HepG2 (cell line): ENCODE measurements around the gene CYB561. TPM values are rescaled to one million over a fixed set of nuclear protein-coding genes. Genes with fewer than 3 reads are reported as not detected.

Source experiments
- ATAC-seq: fragments of 200-7000 bp; cut with Tn5 transposase; 3 replicates; pipeline ENCODE4 v1.9.1; 2020; ENCODE audit warnings: mild to moderate bottlenecking, moderate library complexity
- BruUV-seq: library from RNA; stranded (reverse); fragments of 400-500 nt; replicated peaks from 2 replicates; lab custom pipeline; 2021; lab: Mats Ljungman, UMichigan
- CTCF ChIA-PET: fragments of 300-600 bp; formaldehyde crosslinking; extraction: SDS; loops from one replicate; lab custom pipeline; 2021; ENCODE audit warnings: low total read pairs, inconsistent platforms, low intra/inter-chr PET ratio; lab: Yijun Ruan, JAX
- POLR2A ChIA-PET: fragments of 350-600 bp; sonication (Branson Sonifier 250); formaldehyde crosslinking; loops from one replicate; lab custom pipeline; 2020; ENCODE audit warnings: antibody characterized with exemption, inconsistent platforms; lab: Yijun Ruan, JAX
- DNase-seq: peaks from one replicate; pipeline ENCODE4 v3.0.0-alpha.2; 2015; ENCODE audit warnings: low spot score
- FAIRE-seq: peaks from 3 replicates; lab custom pipeline; 2011; peaks lifted over from hg19 to GRCh38; lab: Jason Lieb, UNC
- H2AFZ ChIP-seq: one replicate; pipeline ENCODE4 v1.6.1; 2011; ENCODE audit warnings: low read length, inconsistent platforms
- H3K27ac ChIP-seq: fragments of 300-600 bp; 3 replicates; pipeline ENCODE4 v1.8.0; 2011; ENCODE audit warnings: mixed run types, mild to moderate bottlenecking, mixed read lengths, low read length, inconsistent platforms; ENCODE audit not compliant: insufficient read depth; ENCODE audit errors: extremely low read length
- H3K27me3 ChIP-seq, 2 experiments: fragments of 200-600 bp in 1 of 2; 2 replicates in 1 of 2; 3 replicates in 1 of 2; pipeline versions ENCODE4 v1.6.0 to v1.8.0; 2011; ENCODE audit warnings: low read length in 2 of 2, mild to moderate bottlenecking in 2 of 2, moderate library complexity in 2 of 2, inconsistent platforms in 1 of 2; ENCODE audit not compliant: insufficient read depth in 2 of 2, control insufficient read depth in 1 of 2
- H3K36me3 ChIP-seq, 2 experiments: fragments of 200-600 bp in 1 of 2; replicated peaks in 1 of 2; 2 replicates in 1 of 2; 3 replicates in 1 of 2; pipeline versions ENCODE4 v1.5.1 to v1.8.0; 2011; ENCODE audit warnings: low read length in 2 of 2, inconsistent platforms in 1 of 2; ENCODE audit not compliant: insufficient read depth in 2 of 2, control insufficient read depth in 1 of 2
- H3K4me1 ChIP-seq: 2 replicates; pipeline ENCODE4 v1.5.1; 2012; ENCODE audit warnings: low read length, inconsistent platforms; ENCODE audit not compliant: insufficient read depth
- H3K4me2 ChIP-seq: 2 replicates; pipeline ENCODE4 v1.6.0; 2011; ENCODE audit warnings: low read depth, low read length, inconsistent platforms
- H3K4me3 ChIP-seq, 3 experiments: fragments of 200-600 bp in 1 of 3; sonication (generic), shearing (Covaris generic) in 1 of 3; replicated peaks in 1 of 3; 2 replicates each; pipeline ENCODE4 v1.5.1; 2011 to 2016; ENCODE audit warnings: low read length in 3 of 3, inconsistent platforms in 2 of 3, low read depth in 2 of 3, mild to moderate bottlenecking in 2 of 3, control low read depth in 1 of 3, mixed read lengths in 1 of 3; ENCODE audit not compliant: insufficient read depth in 1 of 3
- H3K79me2 ChIP-seq: one replicate; pipeline ENCODE4 v1.6.1; 2011; ENCODE audit warnings: low read length, inconsistent platforms; ENCODE audit not compliant: insufficient read depth
- H3K9ac ChIP-seq: 2 replicates; pipeline ENCODE4 v1.6.0; 2011; ENCODE audit warnings: mild to moderate bottlenecking, low read depth, low read length, inconsistent platforms; ENCODE audit not compliant: insufficient read depth
- H3K9me3 ChIP-seq: 2 replicates; pipeline ENCODE4 v1.5.1; 2012; ENCODE audit warnings: mild to moderate bottlenecking, low read length
- H4K20me1 ChIP-seq: 2 replicates; pipeline ENCODE4 v1.6.0; 2011; ENCODE audit warnings: inconsistent platforms, mild to moderate bottlenecking, low read length, moderate library complexity; ENCODE audit not compliant: insufficient read depth
- ARID5B ChIP-seq: IDR thresholded peaks from 2 replicates; pipeline ENCODE4 v1.4.0; 2020; ENCODE audit warnings: mild to moderate bottlenecking, missing genetic modification reagents
- ETS1 ChIP-seq: sonication (generic); formaldehyde crosslinking; IDR thresholded peaks from 2 replicates; pipeline ENCODE4 v1.4.0; 2020; ENCODE audit warnings: missing genetic modification reagents
- NR2F2 ChIP-seq: IDR thresholded peaks from 2 replicates; pipeline ENCODE4 v1.6.1; 2012; ENCODE audit warnings: low read depth, inconsistent platforms, borderline replicate concordance
- PAF1 ChIP-seq: IDR thresholded peaks from 2 replicates; pipeline ENCODE4 v1.6.1; 2016; ENCODE audit warnings: missing genetic modification reagents, missing compliant biosample characterization
- ZBTB39 ChIP-seq: sonication (generic); formaldehyde crosslinking; IDR thresholded peaks from 2 replicates; pipeline ENCODE4 v1.5.0; 2020; ENCODE audit warnings: missing genetic modification reagents
- ZNF687 ChIP-seq: sonication (generic); formaldehyde crosslinking; IDR thresholded peaks from 2 replicates; pipeline ENCODE4 v1.5.1; 2020; ENCODE audit warnings: mild to moderate bottlenecking, missing genetic modification reagents, moderate library complexity
- WGBS: methylation state at CpG from one replicate; pipeline ENCODE4 v1.1.6; 2017; ENCODE audit warnings: low lambda C conversion rate; 5-methylcytosine and 5-hydroxymethylcytosine counted together
- in situ Hi-C: cut with HindIII; loops from 2 replicates; pipeline ENCODE4 v1.10.0; 2017; ENCODE audit warnings: low pct_unique_long_range_greater_than_20kb; ENCODE audit not compliant: extremely low pct_ligation_motif_present
- intact Hi-C: fragments of 100-400 bp; cut with micrococcal nuclease; formaldehyde crosslinking; loops from one replicate; pipeline ENCODE4 v1.10.0; 2022; ENCODE audit not compliant: unreplicated experiment
- polyA plus RNA-seq, 8 experiments: library from polyadenylated mRNA; depleted of rRNA in 3 of 8; stranded (reverse) in 7 of 8; unstranded in 1 of 8; fragments of >200 nt; fragmentation: Illumina TruSeq in 4 of 8; extraction: Trizol in 4 of 8; gene quantifications; 2 replicates each; pipeline versions ENCODE4 v1.2.1 to v1.2.3, GENCODE V29; 2011 to 2016; ENCODE audit warnings: low read depth in 4 of 8, missing spikeins in 1 of 8, mixed read lengths in 1 of 8; ENCODE audit not compliant: insufficient read depth in 1 of 8
- total RNA-seq, 5 experiments: library from RNA; depleted of rRNA; stranded (reverse); fragments of >200 nt; fragmentation: Illumina TruSeq; extraction: Trizol; gene quantifications; 2 replicates each; pipeline ENCODE4 v1.2.3, GENCODE V29; 2016; ENCODE audit warnings: low read depth in 1 of 5

CYB561 gene
- total and polyA plus RNA-seq, 2 of the 13 experiments (the other 11 are each of a cell fraction or from before 2014, with no cell fraction given): 1.5 to 6.7 TPM

- H3K79me2 ChIP-seq: no peaks in the 10 kb centered on the region
- H3K27ac ChIP-seq: no peak overlapping the region
- CTCF ChIA-PET: no interaction called here
- no peaks in the 10 kb centered on the region for H4K20me1 ChIP-seq
- POLR2A ChIA-PET: no interaction called here
- ATAC-seq (no peak), DNase-seq (no peak), FAIRE-seq (no peak)
- H2AFZ ChIP-seq: no peak overlapping the region
- 73% methylated on average over 23 of the region's 32 CpGs for WGBS
- no peaks in the 10 kb centered on the region for H3K9me3 ChIP-seq
- no TSS peak for BruUV-seq
- no peak overlapping the region for H3K9ac ChIP-seq
- in situ Hi-C loops: no loop called here
- H3K36me3 ChIP-seq: no peaks in the 10 kb centered on the region
- H3K4me1 ChIP-seq: peaks cover 58% of the 10 kb centered on the region
- no peak overlapping the region for H3K4me3 ChIP-seq
- intact Hi-C loops: no loop called here
- H3K4me2 ChIP-seq: peak overlapping the region; percentile 88; the same call in 1 of the 2 replicates
- no peaks in the 10 kb centered on the region; a peak in 1 of 5 replicates for H3K27me3 ChIP-seq
- TF ChIP-seq ZBTB39 (CRISPR knock-in tag) (no peak), PAF1 (CRISPR knock-in tag) (no peak), ARID5B (CRISPR knock-in tag) (no peak), ZNF687 (CRISPR knock-in tag) (peak; percentile 12), ETS1 (no peak), NR2F2 (no peak)
Observed at GRCh38 chr17:63433746-63434591, 12.1 kb downstream of the CYB561 start.
